GM21526 (cell line): ENCODE measurements around the gene DCAKD.
"Not testable (repeated sequence)": the region's sequence is repeated elsewhere in the genome, so short reads cannot be mapped to it uniquely, and the experiment has no call there.

Source experiments
- ATAC-seq: cut with Tn5 transposase; IDR thresholded peaks from one replicate; pipeline ENCODE4 v1.9.1; 2021; ENCODE audit warnings: moderate library complexity; ENCODE audit not compliant: unreplicated experiment, low FRiP score

Gene DCAKD

DNA sequence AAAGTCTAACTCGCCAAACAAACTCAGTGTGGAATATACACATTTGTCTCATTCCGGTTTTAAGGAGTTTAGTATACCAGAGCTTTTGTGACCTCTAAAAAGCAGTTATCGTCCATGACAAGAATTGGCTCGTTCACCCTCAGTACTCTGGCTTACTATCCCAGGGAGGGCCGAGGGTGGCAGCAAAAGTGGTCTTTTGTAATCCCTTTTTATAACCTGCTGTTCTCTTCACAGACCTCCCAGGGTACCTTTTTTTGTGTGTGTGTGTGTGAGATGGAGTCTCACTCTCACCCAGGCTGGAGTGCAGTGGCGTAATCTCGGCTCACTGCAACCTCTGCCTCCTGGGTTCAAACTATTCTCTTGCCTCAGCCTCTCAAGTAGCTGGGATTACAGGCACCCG is 18.6 kb upstream of the DCAKD start:
- ATAC-seq = no peak

DNA sequence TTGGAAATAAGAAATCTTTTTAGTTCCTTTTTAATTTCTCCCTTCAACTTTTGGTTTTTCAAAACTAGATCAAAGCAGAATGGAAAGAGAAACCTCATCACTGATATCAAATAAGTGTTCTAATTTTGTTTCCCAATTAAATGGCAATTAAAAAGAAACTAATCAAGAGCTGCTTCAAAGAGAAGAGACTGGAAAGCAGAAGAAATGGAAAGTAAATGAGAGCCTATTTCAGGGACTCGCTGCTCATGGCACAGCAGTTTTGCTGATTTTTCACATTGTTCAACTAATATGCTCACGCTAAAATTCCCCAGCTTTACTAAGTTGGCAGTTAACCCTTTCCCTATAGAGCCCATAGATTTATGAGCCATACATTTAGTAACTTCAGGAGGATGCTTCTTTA is 16.2 kb upstream of the DCAKD start:
- ATAC-seq = no peak

- no peak for ATAC-seq
These were observed 11.8 kb upstream of the DCAKD start for GRCh38 chr17:45063198-45063597.

- ATAC-seq = no peak
These were observed 10.3 kb upstream of the DCAKD start for GRCh38 chr17:45061606-45062205.

DNA sequence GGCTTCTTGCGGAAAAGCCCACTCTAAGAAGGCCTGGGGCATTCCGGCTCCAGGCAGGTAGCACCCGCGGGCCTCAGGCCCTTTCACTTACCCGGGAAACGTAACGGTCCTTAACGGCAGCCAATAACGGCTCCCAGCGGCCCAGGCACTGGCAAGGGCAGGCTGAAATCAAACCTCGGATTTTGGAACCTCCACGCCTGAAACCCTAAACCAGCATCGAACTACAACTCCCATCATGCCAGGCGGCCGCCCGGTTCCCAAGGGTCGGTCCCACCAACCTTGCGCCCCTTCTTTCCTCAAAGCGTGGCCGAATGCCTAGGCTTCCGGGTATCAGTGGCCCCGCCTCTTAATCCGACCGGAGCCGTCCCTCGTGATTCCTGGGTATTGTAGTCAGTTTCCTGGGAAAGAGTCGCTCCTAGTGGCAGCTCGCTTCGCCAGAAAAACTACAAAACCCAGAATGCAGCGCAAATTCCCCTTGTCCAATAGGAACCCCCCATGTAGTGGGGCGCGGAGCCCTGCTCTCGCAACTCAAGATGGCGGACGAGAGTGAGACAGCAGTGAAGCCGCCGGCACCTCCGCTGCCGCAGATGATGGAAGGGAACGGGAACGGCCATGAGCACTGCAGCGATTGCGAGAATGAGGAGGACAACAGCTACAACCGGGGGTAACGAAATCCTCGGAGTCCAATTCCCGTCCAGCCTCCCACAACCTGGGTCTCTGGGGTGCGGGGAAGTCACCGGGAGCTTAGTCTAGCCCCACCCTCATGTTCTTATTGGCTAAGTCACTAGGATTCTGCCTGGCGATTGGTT is 9.6 kb upstream of the DCAKD start, which contains the start of gene NMT1:
NMT1 (plus strand) TSS at position 521 of the 809 bp plus-strand sequence; CDS start at position 534, 13 bp downstream.
- ATAC-seq = peak; percentile 73

GRCh38 chr17:45060382-45060796 is 9.0 kb upstream of the DCAKD start:
- no peak for ATAC-seq

GRCh38 chr17:45052052-45052772 is 780 bp upstream of the DCAKD start:
- ATAC-seq = no peak

DNA sequence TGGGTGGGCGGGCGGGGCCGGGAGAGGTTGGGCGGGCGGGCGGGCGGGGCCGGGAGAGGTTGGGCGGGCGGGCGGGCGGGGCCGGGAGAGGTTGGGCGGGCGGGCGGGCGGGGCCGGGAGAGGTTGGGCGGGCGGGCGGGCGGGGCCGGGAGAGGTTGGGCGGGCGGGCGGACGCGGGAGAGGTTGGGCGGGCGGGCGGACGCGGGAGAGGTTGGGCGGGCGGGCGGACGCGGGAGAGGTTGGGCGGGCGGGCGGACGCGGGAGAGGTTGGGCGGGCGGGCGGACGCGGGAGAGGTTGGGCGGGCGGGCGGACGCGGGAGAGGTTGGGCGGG is 254 bp upstream of the DCAKD start:
- not testable (repeated sequence) for ATAC-seq

- no peak for ATAC-seq
These were observed 862 bp downstream of the DCAKD start for GRCh38 chr17:45050481-45051059.

GRCh38 chr17:45048795-45049563 is 2.5 kb downstream of the DCAKD start:
- no peak for ATAC-seq

DNA sequence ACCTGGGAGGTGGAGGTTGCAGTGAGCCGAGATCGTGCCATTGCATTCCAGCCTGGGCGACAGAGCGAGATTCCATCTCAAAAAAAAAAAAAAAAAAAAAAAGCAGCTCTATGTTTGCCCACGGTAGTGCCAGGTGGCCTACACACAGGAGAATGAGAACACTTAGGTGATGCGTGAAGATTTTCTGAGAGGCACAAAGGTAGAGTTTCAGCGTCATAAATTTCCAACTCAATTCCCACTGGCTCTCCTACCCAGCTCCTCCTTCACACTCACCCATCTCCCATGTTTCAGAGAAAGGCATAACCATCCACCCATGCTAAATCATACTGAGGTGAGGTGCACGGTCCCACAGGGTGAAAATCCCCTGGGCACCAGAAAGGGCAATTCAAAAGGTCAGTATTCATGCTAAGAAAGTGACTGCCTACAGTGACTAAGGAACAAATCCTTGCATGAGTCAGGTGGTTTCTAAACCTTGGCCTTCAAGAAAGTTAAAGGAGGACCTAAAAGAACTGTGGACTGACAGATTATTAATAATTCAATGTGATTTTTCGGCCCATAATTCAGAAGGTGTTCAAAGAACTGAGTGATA is 4.8 kb downstream of the DCAKD start:
- ATAC-seq = no peak

DNA sequence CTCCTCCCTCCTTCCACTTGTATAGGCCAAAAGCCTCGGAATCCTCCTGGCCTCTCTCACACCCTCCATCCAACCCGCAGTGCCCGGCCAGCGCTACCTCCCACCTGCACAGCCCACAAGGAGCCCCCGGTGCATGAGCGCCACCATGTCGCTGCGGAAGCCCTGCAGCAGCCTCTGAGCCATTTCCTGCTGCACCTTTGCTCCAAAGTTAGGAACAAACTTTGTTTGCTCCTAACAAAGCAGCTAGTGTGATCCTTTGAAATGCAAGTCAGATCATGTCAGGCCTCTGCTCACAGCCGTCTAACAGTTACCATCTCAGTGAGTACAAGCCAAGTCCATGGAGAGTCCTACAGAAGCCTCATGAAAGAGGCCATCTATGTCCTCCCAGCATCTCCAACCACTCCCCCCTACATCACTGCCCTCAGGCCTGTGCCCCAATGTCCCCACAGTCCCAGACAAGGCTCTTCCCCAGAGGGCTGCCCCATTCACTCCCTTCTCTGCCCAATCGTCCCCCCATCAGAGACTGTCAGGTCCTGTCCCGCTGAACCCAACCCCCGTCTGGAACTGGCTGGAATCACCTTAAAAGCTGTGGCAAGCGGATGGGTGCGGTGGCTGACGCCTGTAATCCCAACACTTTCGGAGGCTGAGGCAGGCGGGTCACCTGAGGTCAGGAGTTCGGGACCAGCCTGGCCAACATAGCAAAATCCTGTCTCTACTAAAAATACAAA is 7.5 kb downstream of the DCAKD start:
- ATAC-seq = no peak

- ATAC-seq = no peak
These were observed 8.9 kb downstream of the DCAKD start for GRCh38 chr17:45042346-45043120.

- no peak for ATAC-seq
These were observed 11.0 kb downstream of the DCAKD start for GRCh38 chr17:45040459-45040858.

DNA sequence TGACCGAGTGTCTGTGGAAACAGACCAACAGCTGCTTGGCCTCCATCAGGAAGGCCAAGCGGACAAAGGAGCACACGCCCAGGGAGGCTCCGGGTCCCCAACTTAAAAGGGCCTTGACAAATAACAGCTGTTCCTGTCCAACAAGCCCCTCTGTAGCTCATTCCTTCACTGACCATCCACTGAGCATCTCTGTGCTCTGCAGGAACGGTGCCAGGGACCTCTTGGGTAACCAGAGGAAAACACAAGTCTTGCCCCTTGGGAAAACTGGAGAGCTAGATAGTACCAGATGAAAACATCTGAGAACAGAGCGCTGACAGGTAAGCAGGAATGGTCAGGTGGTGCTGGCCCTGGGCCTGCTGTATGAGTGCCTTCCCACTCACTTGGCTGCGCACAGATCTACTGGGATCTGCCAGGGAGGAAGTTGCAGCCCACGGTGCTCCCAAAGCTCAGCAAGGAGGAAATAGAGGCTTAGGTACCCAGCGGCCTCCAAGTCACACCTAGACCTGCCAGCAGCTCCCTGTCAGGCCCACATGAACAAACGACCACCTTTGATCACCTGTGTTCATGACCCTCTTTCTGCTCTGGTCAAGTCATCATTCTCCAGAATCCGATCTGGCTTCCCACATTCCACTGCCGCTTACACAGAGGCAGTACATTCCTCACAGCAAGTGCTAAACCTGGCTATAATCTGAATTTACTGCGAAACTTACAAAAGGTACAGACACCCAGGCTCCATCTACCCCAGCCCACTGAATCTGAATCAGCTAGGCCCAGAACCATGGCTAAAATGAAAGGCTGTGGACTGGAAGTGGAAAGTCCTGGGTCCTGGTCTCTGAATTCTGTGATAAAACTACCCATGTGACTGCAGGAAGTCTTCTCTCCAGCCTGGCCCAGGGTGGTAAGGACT is 12.5 kb downstream of the DCAKD start:
- ATAC-seq = no peak

DNA sequence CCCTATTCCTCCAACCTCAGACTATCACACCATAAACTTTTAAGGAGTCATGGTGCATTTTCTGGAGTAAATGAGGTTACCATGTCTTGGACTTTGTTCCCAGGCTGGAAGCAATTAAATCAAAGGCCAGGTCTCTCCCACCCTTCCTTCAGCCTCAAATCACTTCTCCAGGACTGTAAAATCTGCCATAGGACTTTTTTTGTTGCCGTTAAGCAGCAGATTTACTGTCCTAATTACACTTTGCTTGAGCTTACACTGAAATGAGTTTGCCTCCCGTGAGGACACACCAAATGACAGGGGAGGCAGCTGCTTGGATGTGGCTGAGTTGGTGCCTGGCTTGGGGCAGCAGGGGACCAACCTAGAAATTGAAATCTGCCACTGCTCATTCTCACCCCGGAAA is 14.7 kb downstream of the DCAKD start:
- ATAC-seq = no peak

GRCh38 chr17:45035848-45036247 is 15.6 kb downstream of the DCAKD start:
- no peak for ATAC-seq

GRCh38 chr17:45034599-45034998 is 16.8 kb downstream of the DCAKD start:
- ATAC-seq = no peak
